Measurements from ENCODE around the gene ULK4. TPM values are rescaled to one million over a fixed set of nuclear protein-coding genes. Genes with fewer than 3 reads are reported as not detected.

Gene ULK4
- total and polyA plus RNA-seq, 10 donors: 2.0 to 33.3 (median 12.9) TPM

GRCh38 chr3:41522612-41523011 is 439.3 kb downstream of the ULK4 start:
- no peak overlapping the region for H3K4me3 ChIP-seq
- intact Hi-C loops (cut with DNase I; ENCODE audit: low total_unique reads): no loop called here
- 59 to 84% (median 70%) methylated on average over 2 of the region's 2 CpGs for WGBS, 5 donors

GRCh38 chr3:41521010-41521655 is 440.8 kb downstream of the ULK4 start:
- no peak for TF ChIP-seq POLR2A (IDR thresholded peaks at IDR 0.05)
- no peak for TF ChIP-seq CTCF (IDR thresholded peaks at IDR 0.05 in 8 of 11, conservative IDR thresholded peaks at IDR 0.05 in 3 of 11)
- no peak for TF ChIP-seq POLR2AphosphoS5 (IDR thresholded peaks at IDR 0.05)
- Histone ChIP-seq H3K4me3 (no peak overlapping the region), H3K27me3 (replicated peaks in 1 of 7) (no peaks in the 10 kb centered on the region), H3K4me1 (no peaks in the 10 kb centered on the region), H3K36me3 (no peaks in the 10 kb centered on the region), H3K9me3 (peaks cover 0 to 5% (median 0%) of the 10 kb centered on the region in 8 donors), H3K27ac (peak overlapping the region in 1 of 8 donors; percentile 1)
- 68 to 79% (median 70%) methylated on average over 1 of the region's 1 CpG for WGBS, 5 donors
- DNase-seq: no peak
- intact Hi-C loops (cut with DNase I; ENCODE audit: low total_unique reads): no loop called here

More at GRCh38 chr3:41522612-41523011, 439.3 kb downstream of the ULK4 start:
- Histone ChIP-seq H3K4me1 (no peaks in the 10 kb centered on the region), H3K36me3 (no peaks in the 10 kb centered on the region), H3K27me3 (replicated peaks in 1 of 7) (no peaks in the 10 kb centered on the region), H3K9me3 (no peaks in the 10 kb centered on the region), H3K27ac (peak overlapping the region in 3 of 8 donors; percentile 35 to 51 (median 46))
- no peak for DNase-seq
- no peak for TF ChIP-seq CTCF (IDR thresholded peaks at IDR 0.05 in 8 of 11, conservative IDR thresholded peaks at IDR 0.05 in 3 of 11)

- Histone ChIP-seq H3K27me3 (replicated peaks in 1 of 7) (no peaks in the 10 kb centered on the region), H3K9me3 (peaks cover 0 to 15% (median 4%) of the 10 kb centered on the region in 8 donors), H3K36me3 (no peaks in the 10 kb centered on the region), H3K4me1 (no peaks in the 10 kb centered on the region), H3K27ac (no peak overlapping the region), H3K4me3 (no peak overlapping the region)
- no peak for DNase-seq
- TF ChIP-seq POLR2A (IDR thresholded peaks at IDR 0.05) (no peak), POLR2AphosphoS5 (IDR thresholded peaks at IDR 0.05) (no peak), CTCF (IDR thresholded peaks at IDR 0.05 in 8 of 11, conservative IDR thresholded peaks at IDR 0.05 in 3 of 11) (no peak)
- intact Hi-C loops (cut with DNase I; ENCODE audit: low total_unique reads): no loop called here
- 91 to 97% (median 94%) methylated on average over 2 of the region's 2 CpGs for WGBS, 5 donors
These were observed 442.2 kb downstream of the ULK4 start for GRCh38 chr3:41519746-41520145.

GRCh38 chr3:41518626-41519025 is 443.3 kb downstream of the ULK4 start:
- Histone ChIP-seq H3K27ac (no peak overlapping the region), H3K36me3 (no peaks in the 10 kb centered on the region), H3K27me3 (replicated peaks in 1 of 7) (no peaks in the 10 kb centered on the region), H3K9me3 (peaks cover 0 to 17% (median 4%) of the 10 kb centered on the region in 8 donors), H3K4me1 (no peaks in the 10 kb centered on the region), H3K4me3 (no peak overlapping the region)
- 76 to 93% (median 84%) methylated on average over 4 of the region's 4 CpGs for WGBS, 5 donors
- intact Hi-C loops (cut with DNase I; ENCODE audit: low total_unique reads): no loop called here
- no peak for TF ChIP-seq POLR2A (IDR thresholded peaks at IDR 0.05)
- TF ChIP-seq POLR2AphosphoS5 (IDR thresholded peaks at IDR 0.05): no peak
- no peak for TF ChIP-seq CTCF (IDR thresholded peaks at IDR 0.05 in 8 of 11, conservative IDR thresholded peaks at IDR 0.05 in 3 of 11)
- DNase-seq: no peak

All from spleen (tissue), 11 donors.